ENCODE results near the gene KLHL11. TPM values are rescaled to one million over a fixed set of nuclear protein-coding genes. Genes with fewer than 3 reads are reported as not detected.

The KLHL11 gene
- total and polyA plus RNA-seq, 7 donors, result 1.1 to 6.1 (median 2.4) TPM

- Histone ChIP-seq H3K27ac (no peak overlapping the region), H3K4me3 (no peak overlapping the region), H3K36me3 (ENCODE audit: insufficient read depth in 1 of 2, low read depth in 1 of 2) (peaks cover 3 to 60% of the 10 kb centered on the region in 2 donors), H3K9me3 (no peaks in the 10 kb centered on the region), H3K27me3 (ENCODE audit: insufficient read depth in 3 of 3, low read length in 2 of 3) (no peaks in the 10 kb centered on the region), H3K4me1 (no peaks in the 10 kb centered on the region)
- TF ChIP-seq CTCF (IDR thresholded peaks at IDR 0.05), result no peak
- ATAC-seq (peak in 1 of 4 donors; percentile 14), DNase-seq (peak in 1 of 2 donors; percentile 31)
- intact Hi-C loops (cut with DNase I), result no loop called here
- WGBS, 3 donors, result 82 to 90% (median 85%) methylated on average over 19 of the region's 19 CpGs
Observed at GRCh38 chr17:41825175-41825845, 39.9 kb downstream of the KLHL11 start.

GRCh38 chr17:41824086-41824485 lies 41.1 kb downstream of the KLHL11 start:
- intact Hi-C loops (cut with DNase I), result no loop called here
- Histone ChIP-seq H3K9me3 (no peaks in the 10 kb centered on the region), H3K27me3 (ENCODE audit: insufficient read depth in 3 of 3, low read length in 2 of 3) (no peaks in the 10 kb centered on the region), H3K27ac (no peak overlapping the region), H3K4me3 (no peak overlapping the region), H3K36me3 (ENCODE audit: insufficient read depth in 1 of 2, low read depth in 1 of 2) (peaks cover 0 to 50% of the 10 kb centered on the region in 2 donors), H3K4me1 (no peaks in the 10 kb centered on the region)
- no peak for TF ChIP-seq CTCF (IDR thresholded peaks at IDR 0.05)
- ATAC-seq, result no peak
- no peak for DNase-seq
- 47 to 60% (median 48%) methylated on average over 7 of the region's 7 CpGs for WGBS, 3 donors

GRCh38 chr17:41823580-41823979 lies 41.6 kb downstream of the KLHL11 start:
- H3K27ac ChIP-seq, result no peak overlapping the region
- H3K4me1 ChIP-seq, result no peaks in the 10 kb centered on the region
- WGBS, 3 donors, result 79 to 88% (median 79%) methylated on average over 7 of the region's 7 CpGs
- H3K4me3 ChIP-seq, result no peak overlapping the region
- intact Hi-C loops (cut with DNase I), result loop anchor here in 1 of 2 donors (1.0 kb wide), 1 partner anchor 20 kb away; no protein-coding TSS in a partner anchor
- ATAC-seq, result no peak
- no peak for TF ChIP-seq CTCF (IDR thresholded peaks at IDR 0.05)
- DNase-seq, result peak in 1 of 2 donors; percentile 26
- H3K9me3 ChIP-seq, result no peaks in the 10 kb centered on the region
- H3K27me3 ChIP-seq (ENCODE audit: insufficient read depth in 3 of 3, low read length in 2 of 3), result no peaks in the 10 kb centered on the region
- H3K36me3 ChIP-seq (ENCODE audit: insufficient read depth in 1 of 2, low read depth in 1 of 2), result peaks cover 0 to 45% of the 10 kb centered on the region in 2 donors

GRCh38 chr17:41823141-41823524 lies 42.1 kb downstream of the KLHL11 start:
- Histone ChIP-seq H3K27me3 (ENCODE audit: insufficient read depth in 3 of 3, low read length in 2 of 3) (no peaks in the 10 kb centered on the region), H3K27ac (no peak overlapping the region), H3K9me3 (no peaks in the 10 kb centered on the region), H3K4me1 (no peaks in the 10 kb centered on the region), H3K36me3 (ENCODE audit: insufficient read depth in 1 of 2, low read depth in 1 of 2) (peaks cover 0 to 40% of the 10 kb centered on the region in 2 donors), H3K4me3 (no peak overlapping the region)
- intact Hi-C loops (cut with DNase I), result loop anchor here in 1 of 2 donors (1.0 kb wide), 1 partner anchor 20 kb away; no protein-coding TSS in a partner anchor
- no peak for ATAC-seq
- no peak for DNase-seq
- WGBS, 3 donors, result 90 to 95% (median 91%) methylated on average over 1 of the region's 1 CpG
- no peak for TF ChIP-seq CTCF (IDR thresholded peaks at IDR 0.05)
